Measurements from ENCODE around the gene RHBDF2.

RHBDF2 gene

GRCh38 chr17:76506408-76507345, 5.5 kb upstream of the RHBDF2 start:
- Histone ChIP-seq H3F3A (ENCODE audit: insufficient read depth, low read length) (no peaks in the 10 kb centered on the region), H3K9ac (ENCODE audit: low read length) (peak overlapping the region; percentile 26; the same call in 1 of the 2 replicates), H3K27me3 (replicated peaks; ENCODE audit: insufficient read depth, low read length) (no peaks in the 10 kb centered on the region), H3K4me1 (ENCODE audit: low read length) (peaks cover 12% of the 10 kb centered on the region), H3K9me3 (replicated peaks; ENCODE audit: insufficient read depth, low read length) (no peaks in the 10 kb centered on the region), H3K27ac (ENCODE audit: low read length) (no peak overlapping the region), H3K79me2 (ENCODE audit: low read length) (no peaks in the 10 kb centered on the region), H3K36me3 (replicated peaks; ENCODE audit: insufficient read depth, low read length) (no peaks in the 10 kb centered on the region), H3K9me2 (replicated peaks; ENCODE audit: insufficient read depth, low read length) (no peaks in the 10 kb centered on the region), H3K4me3 (ENCODE audit: low read length) (no peak overlapping the region), H3K4me2 (ENCODE audit: low read depth, low read length) (peak overlapping the region; percentile 29; the same call in 1 of the 2 replicates), H4K20me1 (ENCODE audit: insufficient read depth, low read length) (no peaks in the 10 kb centered on the region), H2AFZ (ENCODE audit: low read length) (peak overlapping the region; percentile 74)
- TF ChIP-seq EZH2 (optimal IDR thresholded peaks at IDR 0.05; ENCODE audit: low read depth, low read length), result no peak
- TF ChIP-seq, protein P1, sequence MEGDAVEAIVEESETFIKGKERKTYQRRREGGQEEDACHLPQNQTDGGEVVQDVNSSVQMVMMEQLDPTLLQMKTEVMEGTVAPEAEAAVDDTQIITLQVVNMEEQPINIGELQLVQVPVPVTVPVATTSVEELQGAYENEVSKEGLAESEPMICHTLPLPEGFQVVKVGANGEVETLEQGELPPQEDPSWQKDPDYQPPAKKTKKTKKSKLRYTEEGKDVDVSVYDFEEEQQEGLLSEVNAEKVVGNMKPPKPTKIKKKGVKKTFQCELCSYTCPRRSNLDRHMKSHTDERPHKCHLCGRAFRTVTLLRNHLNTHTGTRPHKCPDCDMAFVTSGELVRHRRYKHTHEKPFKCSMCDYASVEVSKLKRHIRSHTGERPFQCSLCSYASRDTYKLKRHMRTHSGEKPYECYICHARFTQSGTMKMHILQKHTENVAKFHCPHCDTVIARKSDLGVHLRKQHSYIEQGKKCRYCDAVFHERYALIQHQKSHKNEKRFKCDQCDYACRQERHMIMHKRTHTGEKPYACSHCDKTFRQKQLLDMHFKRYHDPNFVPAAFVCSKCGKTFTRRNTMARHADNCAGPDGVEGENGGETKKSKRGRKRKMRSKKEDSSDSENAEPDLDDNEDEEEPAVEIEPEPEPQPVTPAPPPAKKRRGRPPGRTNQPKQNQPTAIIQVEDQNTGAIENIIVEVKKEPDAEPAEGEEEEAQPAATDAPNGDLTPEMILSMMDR (IDR thresholded peaks at IDR 0.05; ENCODE audit: low read length), result peak; percentile 94
- peak; percentile 83 for DNase-seq

DNA sequence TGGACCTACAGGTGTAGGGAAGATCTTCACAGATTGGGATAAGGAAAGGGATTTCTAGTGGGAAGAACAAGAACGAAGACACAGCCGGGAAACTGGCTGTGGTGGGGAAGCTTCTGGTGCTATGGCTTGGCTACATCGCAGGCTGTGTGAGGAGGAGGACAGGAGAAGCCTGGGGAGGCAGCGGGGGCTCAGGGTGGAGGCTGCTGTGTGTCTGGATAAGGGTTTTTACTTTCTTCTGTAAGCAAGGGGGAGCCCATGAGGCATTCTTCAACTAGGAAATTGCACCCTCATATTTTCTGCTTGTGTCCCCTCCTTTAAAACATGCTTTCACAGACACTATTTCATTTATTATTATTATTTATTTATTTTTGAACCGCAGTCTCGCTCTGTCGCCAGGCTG, 2.9 kb upstream of the RHBDF2 start:
- no peaks in the 10 kb centered on the region for H3K27me3 ChIP-seq (replicated peaks; ENCODE audit: insufficient read depth, low read length)
- TF ChIP-seq EZH2phosphoT487 (IDR thresholded peaks at IDR 0.05; ENCODE audit: low read length) (no peak), EZH2 (optimal IDR thresholded peaks at IDR 0.05; ENCODE audit: low read depth, low read length) (no peak)
- TF ChIP-seq, protein P1 (IDR thresholded peaks at IDR 0.05; ENCODE audit: low read length), result peak; percentile 43
- no peak overlapping the region for H3K9ac ChIP-seq (ENCODE audit: low read length)
- H3K36me3 ChIP-seq (replicated peaks; ENCODE audit: insufficient read depth, low read length), result no peaks in the 10 kb centered on the region
- H3K9me2 ChIP-seq (replicated peaks; ENCODE audit: insufficient read depth, low read length), result no peaks in the 10 kb centered on the region
- peaks cover 20% of the 10 kb centered on the region for H3K79me2 ChIP-seq (ENCODE audit: low read length)
- peaks cover 24% of the 10 kb centered on the region for H3K4me1 ChIP-seq (ENCODE audit: low read length)
- no peaks in the 10 kb centered on the region for H4K20me1 ChIP-seq (ENCODE audit: insufficient read depth, low read length)
- no peak overlapping the region for H2AFZ ChIP-seq (ENCODE audit: low read length)
- H3K9me3 ChIP-seq (replicated peaks; ENCODE audit: insufficient read depth, low read length), result no peaks in the 10 kb centered on the region
- peak; percentile 42 for DNase-seq
- H3K27ac ChIP-seq (ENCODE audit: low read length), result no peak overlapping the region
- no peak overlapping the region for H3K4me2 ChIP-seq (ENCODE audit: low read depth, low read length)
- no peak overlapping the region for H3K4me3 ChIP-seq (ENCODE audit: low read length)
- H3F3A ChIP-seq (ENCODE audit: insufficient read depth, low read length), result no peaks in the 10 kb centered on the region

GRCh38 chr17:76502341-76503211, 1.4 kb upstream of the RHBDF2 start:
- Histone ChIP-seq H3K9me2 (replicated peaks; ENCODE audit: insufficient read depth, low read length) (no peaks in the 10 kb centered on the region), H3K36me3 (replicated peaks; ENCODE audit: insufficient read depth, low read length) (no peaks in the 10 kb centered on the region), H3K27me3 (replicated peaks; ENCODE audit: insufficient read depth, low read length) (no peaks in the 10 kb centered on the region), H3K9ac (ENCODE audit: low read length) (no peak overlapping the region), H3K9me3 (replicated peaks; ENCODE audit: insufficient read depth, low read length) (no peaks in the 10 kb centered on the region), H4K20me1 (ENCODE audit: insufficient read depth, low read length) (no peaks in the 10 kb centered on the region), H3K27ac (ENCODE audit: low read length) (no peak overlapping the region), H3K4me3 (ENCODE audit: low read length) (no peak overlapping the region), H3K4me1 (ENCODE audit: low read length) (peaks cover 38% of the 10 kb centered on the region), H2AFZ (ENCODE audit: low read length) (no peak overlapping the region), H3F3A (ENCODE audit: insufficient read depth, low read length) (no peaks in the 10 kb centered on the region), H3K4me2 (ENCODE audit: low read depth, low read length) (no peak overlapping the region), H3K79me2 (ENCODE audit: low read length) (peaks cover 36% of the 10 kb centered on the region)
- DNase-seq, result no peak
- TF ChIP-seq, protein P1 (IDR thresholded peaks at IDR 0.05; ENCODE audit: low read length), result no peak
- TF ChIP-seq EZH2 (optimal IDR thresholded peaks at IDR 0.05; ENCODE audit: low read depth, low read length) (no peak), EZH2phosphoT487 (IDR thresholded peaks at IDR 0.05; ENCODE audit: low read length) (no peak)

All from MM.1S (cell line).